Measurements from ENCODE around the gene LRRC17. TPM values are rescaled to one million over a fixed set of nuclear protein-coding genes. Genes with fewer than 3 reads are reported as not detected.
"Not testable (repeated sequence)": the region's sequence is repeated elsewhere in the genome, so short reads cannot be mapped to it uniquely, and the experiment has no call there.

Gene LRRC17
- total RNA-seq, 4 donors from 2014 or later = 1.5 to 7.6 (median 3.1) TPM

GRCh38 chr7:102897856-102898531 lies 14.8 kb upstream of the LRRC17 start:
- TF ChIP-seq CTCF (IDR thresholded peaks at IDR 0.05) = no peak
- no peak for TF ChIP-seq EP300 (IDR thresholded peaks at IDR 0.05)
- TF ChIP-seq POLR2A (IDR thresholded peaks at IDR 0.05) = no peak
- TF ChIP-seq POLR2AphosphoS5 (IDR thresholded peaks at IDR 0.05) = no peak
- 72 to 96% methylated on average over 5 of the region's 5 CpGs for WGBS, 2 donors (ENCODE audit: low coverage in 1 of 2)
- Histone ChIP-seq H3K4me3 (no peak overlapping the region), H3K27ac (no peak overlapping the region), H3K9me3 (no peaks in the 10 kb centered on the region), H3K27me3 (no peaks in the 10 kb centered on the region), H3K4me1 (peaks cover 6 to 40% (median 11%) of the 10 kb centered on the region in 3 donors), H3K36me3 (no peaks in the 10 kb centered on the region)
- no peak for ATAC-seq

- H3K27ac ChIP-seq = no peak overlapping the region
- no peaks in the 10 kb centered on the region for H3K9me3 ChIP-seq
- H3K27me3 ChIP-seq = no peaks in the 10 kb centered on the region
- TF ChIP-seq POLR2A (IDR thresholded peaks at IDR 0.05) (no peak), CTCF (IDR thresholded peaks at IDR 0.05) (no peak), EP300 (IDR thresholded peaks at IDR 0.05) (no peak), POLR2AphosphoS5 (IDR thresholded peaks at IDR 0.05) (no peak)
- no peaks in the 10 kb centered on the region for H3K36me3 ChIP-seq
- H3K4me1 ChIP-seq = peaks cover 6 to 35% (median 11%) of the 10 kb centered on the region in 3 donors
- WGBS, 2 donors (ENCODE audit: low coverage in 1 of 2) = 82 to 89% methylated on average over 2 to 5 of the region's 5 CpGs
- H3K4me3 ChIP-seq = no peak overlapping the region
- ATAC-seq = no peak
Observed at GRCh38 chr7:102898532-102898859, 14.3 kb upstream of the LRRC17 start.

- not testable (repeated sequence) for H3K27ac ChIP-seq, H3K9me3 ChIP-seq, H3K27me3 ChIP-seq, ATAC-seq, H3K4me3 ChIP-seq, H3K36me3 ChIP-seq
- peaks cover 6 to 17% (median 7%) of the 10 kb centered on the region in 3 donors for H3K4me1 ChIP-seq
- 88 to 100% methylated on average over 2 of the region's 2 CpGs for WGBS, 2 donors (ENCODE audit: low coverage in 1 of 2)
Observed at GRCh38 chr7:102902052-102902451, 10.7 kb upstream of the LRRC17 start.

- 84 to 100% methylated on average over 1 of the region's 1 CpG for WGBS, 2 donors (ENCODE audit: low coverage in 1 of 2)
- H3K27me3 ChIP-seq, H3K4me1 ChIP-seq, ATAC-seq, H3K36me3 ChIP-seq, H3K27ac ChIP-seq, H3K4me3 ChIP-seq, H3K9me3 ChIP-seq: not testable (repeated sequence)
Observed at GRCh38 chr7:102903576-102903975, 9.2 kb upstream of the LRRC17 start.

- H3K27ac ChIP-seq = no peak overlapping the region
- no peak overlapping the region for H3K4me3 ChIP-seq
- no peaks in the 10 kb centered on the region for H3K36me3 ChIP-seq
- H3K9me3 ChIP-seq = no peaks in the 10 kb centered on the region
- H3K27me3 ChIP-seq = no peaks in the 10 kb centered on the region
- no peak for TF ChIP-seq POLR2A (IDR thresholded peaks at IDR 0.05)
- TF ChIP-seq POLR2AphosphoS5 (IDR thresholded peaks at IDR 0.05) = no peak
- TF ChIP-seq EP300 (IDR thresholded peaks at IDR 0.05) = no peak
- no peak for TF ChIP-seq CTCF (IDR thresholded peaks at IDR 0.05)
- no peak for ATAC-seq
- H3K4me1 ChIP-seq = peaks cover 0 to 17% (median 0%) of the 10 kb centered on the region in 3 donors
Observed at GRCh38 chr7:102908676-102909075, 4.1 kb upstream of the LRRC17 start.

- Histone ChIP-seq H3K4me3 (peak overlapping the region in 1 of 2 donors; percentile 36), H3K36me3 (no peaks in the 10 kb centered on the region), H3K27me3 (no peaks in the 10 kb centered on the region), H3K27ac (peak overlapping the region in 2 of 4 donors; percentile 64 to 72), H3K9me3 (no peaks in the 10 kb centered on the region), H3K4me1 (peaks cover 0 to 66% (median 0%) of the 10 kb centered on the region in 3 donors)
- no peak for ATAC-seq
- 29 to 33% methylated on average over 8 to 9 of the region's 9 CpGs for WGBS, 2 donors (ENCODE audit: low coverage in 1 of 2)
- TF ChIP-seq POLR2AphosphoS5 (IDR thresholded peaks at IDR 0.05) = no peak
- no peak for TF ChIP-seq CTCF (IDR thresholded peaks at IDR 0.05)
- no peak for TF ChIP-seq POLR2A (IDR thresholded peaks at IDR 0.05)
- TF ChIP-seq EP300 (IDR thresholded peaks at IDR 0.05) = no peak
Observed at GRCh38 chr7:102913826-102914225, 1.0 kb downstream of the LRRC17 start.
